ENCODE results near the gene SRBD1.

SRBD1 gene

GRCh38 chr2:45498661-45499550, 112.2 kb downstream of the SRBD1 start:
- Mint-ChIP-seq H3K9me3 (no peaks in the 10 kb centered on the region), H3K27ac (ENCODE audit: low read depth) (peak overlapping the region; percentile 11), H3K4me3 (no peak overlapping the region), H3K27me3 (no peaks in the 10 kb centered on the region), H3K36me3 (ENCODE audit: insufficient read depth) (no peaks in the 10 kb centered on the region), H3K4me1 (peaks cover 9% of the 10 kb centered on the region)
- ATAC-seq (replicated peaks; ENCODE audit: extremely low read depth, poor library complexity, severe bottlenecking) (no peak), DNase-seq (ENCODE audit: low spot score in 2 of 2) (no peak)

DNA sequence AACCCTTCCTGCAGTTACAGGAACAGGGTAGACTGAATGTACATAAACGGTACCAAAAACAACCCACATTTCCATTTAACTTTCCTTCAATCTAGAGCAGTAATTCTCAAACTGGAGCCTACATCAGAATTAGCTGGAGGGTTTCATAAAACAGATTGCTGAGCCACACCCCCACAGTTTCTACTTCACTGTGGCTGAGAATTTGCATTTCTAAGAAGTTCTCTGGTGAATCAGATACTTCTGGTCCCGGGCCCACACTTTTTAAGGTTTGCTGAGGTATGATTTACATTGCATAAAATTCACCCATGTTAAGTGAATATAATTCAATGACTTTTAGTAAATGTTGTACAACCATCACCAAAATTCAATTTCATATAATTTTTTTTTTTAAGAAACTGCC, 113.7 kb downstream of the SRBD1 start:
- H3K27me3 Mint-ChIP-seq = no peaks in the 10 kb centered on the region
- H3K4me1 Mint-ChIP-seq = peaks cover 9% of the 10 kb centered on the region
- no peak overlapping the region for H3K27ac Mint-ChIP-seq (ENCODE audit: low read depth)
- peaks cover 3% of the 10 kb centered on the region for H3K36me3 Mint-ChIP-seq (ENCODE audit: insufficient read depth)
- no peak for DNase-seq (ENCODE audit: low spot score in 2 of 2)
- no peak for ATAC-seq (replicated peaks; ENCODE audit: extremely low read depth, poor library complexity, severe bottlenecking)
- H3K4me3 Mint-ChIP-seq = no peak overlapping the region
- no peaks in the 10 kb centered on the region for H3K9me3 Mint-ChIP-seq

- ATAC-seq (replicated peaks; ENCODE audit: extremely low read depth, poor library complexity, severe bottlenecking) (no peak), DNase-seq (ENCODE audit: low spot score in 2 of 2) (no peak)
- Mint-ChIP-seq H3K4me3 (no peak overlapping the region), H3K27me3 (no peaks in the 10 kb centered on the region), H3K27ac (ENCODE audit: low read depth) (no peak overlapping the region), H3K36me3 (ENCODE audit: insufficient read depth) (peaks cover 3% of the 10 kb centered on the region), H3K9me3 (no peaks in the 10 kb centered on the region), H3K4me1 (peaks cover 9% of the 10 kb centered on the region)
Measured at GRCh38 chr2:45496869-45497268, 114.2 kb downstream of the SRBD1 start.

GRCh38 chr2:45494978-45495293, 116.1 kb downstream of the SRBD1 start:
- ATAC-seq (replicated peaks; ENCODE audit: extremely low read depth, poor library complexity, severe bottlenecking) (no peak), DNase-seq (ENCODE audit: low spot score in 2 of 2) (no peak)
- peaks cover 3% of the 10 kb centered on the region for H3K36me3 Mint-ChIP-seq (ENCODE audit: insufficient read depth)
- H3K27ac Mint-ChIP-seq (ENCODE audit: low read depth) = no peak overlapping the region
- peaks cover 9% of the 10 kb centered on the region for H3K4me1 Mint-ChIP-seq
- H3K9me3 Mint-ChIP-seq = no peaks in the 10 kb centered on the region
- no peaks in the 10 kb centered on the region for H3K27me3 Mint-ChIP-seq
- H3K4me3 Mint-ChIP-seq = no peak overlapping the region

DNA sequence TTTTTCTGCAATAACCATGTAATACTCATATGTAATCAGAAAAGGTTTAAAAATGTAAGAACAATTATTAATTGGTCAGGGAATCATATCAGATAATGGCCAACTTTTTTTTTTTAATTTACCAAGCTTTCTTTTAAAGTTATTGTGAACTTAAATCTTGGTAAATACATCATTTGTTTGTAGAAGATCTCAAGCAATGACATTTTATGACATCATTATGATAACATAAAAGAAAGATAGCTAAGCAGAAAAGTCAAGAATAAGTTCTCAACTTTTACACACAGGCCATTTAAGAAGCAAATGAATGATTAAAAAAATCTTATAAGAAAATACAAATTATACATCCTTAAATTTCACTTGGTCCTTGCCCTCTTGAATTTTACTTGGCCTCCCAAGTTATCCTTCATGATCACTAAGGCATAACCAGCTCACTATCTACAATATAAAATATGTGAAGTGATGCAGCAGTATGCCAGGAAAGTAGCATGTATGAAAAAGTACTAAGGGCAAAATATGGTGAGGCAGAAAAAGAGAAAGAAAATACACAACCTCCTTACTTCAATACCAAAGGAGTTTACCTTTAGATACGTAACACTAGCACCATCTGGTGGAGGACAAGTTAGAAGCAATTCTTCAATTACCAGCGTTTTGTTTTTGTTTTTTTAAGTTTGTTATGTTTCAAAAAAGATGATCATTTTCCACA, 116.6 kb downstream of the SRBD1 start:
- Mint-ChIP-seq H3K9me3 (no peaks in the 10 kb centered on the region), H3K4me3 (no peak overlapping the region), H3K27me3 (no peaks in the 10 kb centered on the region), H3K4me1 (peaks cover 9% of the 10 kb centered on the region), H3K27ac (ENCODE audit: low read depth) (no peak overlapping the region), H3K36me3 (ENCODE audit: insufficient read depth) (peaks cover 5% of the 10 kb centered on the region)
- DNase-seq (ENCODE audit: low spot score in 2 of 2) (no peak), ATAC-seq (replicated peaks; ENCODE audit: extremely low read depth, poor library complexity, severe bottlenecking) (no peak)

DNA sequence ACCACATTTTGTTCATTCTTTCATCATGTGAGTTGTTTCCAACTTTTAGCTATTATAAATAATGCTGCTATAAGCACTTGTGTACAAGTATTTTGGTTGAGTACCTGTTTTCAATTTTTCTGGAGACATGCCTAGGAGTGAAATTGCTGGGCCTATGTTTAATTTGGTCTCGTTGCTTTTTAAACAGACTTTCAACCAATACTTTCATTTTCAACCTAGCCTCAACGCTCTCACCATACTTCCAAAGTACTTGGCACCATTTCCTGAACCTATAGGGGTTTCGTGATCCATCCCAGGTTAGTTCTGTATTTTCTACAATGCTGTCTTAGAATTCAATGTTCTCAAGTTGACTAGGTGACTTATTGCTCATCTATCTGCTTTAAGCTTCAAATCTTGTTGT, 126.1 kb downstream of the SRBD1 start:
- ATAC-seq (replicated peaks; ENCODE audit: extremely low read depth, poor library complexity, severe bottlenecking) (no peak), DNase-seq (ENCODE audit: low spot score in 2 of 2) (no peak)
- peaks cover 14% of the 10 kb centered on the region for H3K36me3 Mint-ChIP-seq (ENCODE audit: insufficient read depth)
- no peaks in the 10 kb centered on the region for H3K9me3 Mint-ChIP-seq
- H3K27ac Mint-ChIP-seq (ENCODE audit: low read depth) = no peak overlapping the region
- H3K4me1 Mint-ChIP-seq = no peaks in the 10 kb centered on the region
- no peaks in the 10 kb centered on the region for H3K27me3 Mint-ChIP-seq
- H3K4me3 Mint-ChIP-seq = no peak overlapping the region

- no peaks in the 10 kb centered on the region for H3K27me3 Mint-ChIP-seq
- H3K27ac Mint-ChIP-seq (ENCODE audit: low read depth) = no peak overlapping the region
- DNase-seq (ENCODE audit: low spot score in 2 of 2) = no peak
- no peaks in the 10 kb centered on the region for H3K9me3 Mint-ChIP-seq
- peaks cover 12% of the 10 kb centered on the region for H3K36me3 Mint-ChIP-seq (ENCODE audit: insufficient read depth)
- no peaks in the 10 kb centered on the region for H3K4me1 Mint-ChIP-seq
- ATAC-seq (replicated peaks; ENCODE audit: extremely low read depth, poor library complexity, severe bottlenecking) = no peak
- H3K4me3 Mint-ChIP-seq = no peak overlapping the region
Measured at GRCh38 chr2:45483997-45484396, 127.1 kb downstream of the SRBD1 start.

GRCh38 chr2:45477546-45477945, 133.5 kb downstream of the SRBD1 start:
- no peak overlapping the region for H3K27ac Mint-ChIP-seq (ENCODE audit: low read depth)
- no peaks in the 10 kb centered on the region for H3K9me3 Mint-ChIP-seq
- H3K27me3 Mint-ChIP-seq = no peaks in the 10 kb centered on the region
- ATAC-seq (replicated peaks; ENCODE audit: extremely low read depth, poor library complexity, severe bottlenecking) = no peak
- no peak for DNase-seq (ENCODE audit: low spot score in 2 of 2)
- no peak overlapping the region for H3K4me3 Mint-ChIP-seq
- H3K4me1 Mint-ChIP-seq = no peaks in the 10 kb centered on the region
- peaks cover 16% of the 10 kb centered on the region for H3K36me3 Mint-ChIP-seq (ENCODE audit: insufficient read depth)

GRCh38 chr2:45470531-45470930, 140.5 kb downstream of the SRBD1 start:
- ATAC-seq (replicated peaks; ENCODE audit: extremely low read depth, poor library complexity, severe bottlenecking) (no peak), DNase-seq (ENCODE audit: low spot score in 2 of 2) (no peak)
- Mint-ChIP-seq H3K4me1 (peaks cover 7% of the 10 kb centered on the region), H3K36me3 (ENCODE audit: insufficient read depth) (peaks cover 5% of the 10 kb centered on the region), H3K9me3 (no peaks in the 10 kb centered on the region), H3K27ac (ENCODE audit: low read depth) (no peak overlapping the region), H3K27me3 (no peaks in the 10 kb centered on the region), H3K4me3 (no peak overlapping the region)

GRCh38 chr2:45469314-45470099, 141.6 kb downstream of the SRBD1 start:
- Mint-ChIP-seq H3K4me1 (peaks cover 7% of the 10 kb centered on the region), H3K9me3 (no peaks in the 10 kb centered on the region), H3K4me3 (no peak overlapping the region), H3K27ac (ENCODE audit: low read depth) (no peak overlapping the region), H3K27me3 (no peaks in the 10 kb centered on the region), H3K36me3 (ENCODE audit: insufficient read depth) (peaks cover 3% of the 10 kb centered on the region)
- ATAC-seq (replicated peaks; ENCODE audit: extremely low read depth, poor library complexity, severe bottlenecking) (no peak), DNase-seq (ENCODE audit: low spot score in 2 of 2) (no peak)

DNA sequence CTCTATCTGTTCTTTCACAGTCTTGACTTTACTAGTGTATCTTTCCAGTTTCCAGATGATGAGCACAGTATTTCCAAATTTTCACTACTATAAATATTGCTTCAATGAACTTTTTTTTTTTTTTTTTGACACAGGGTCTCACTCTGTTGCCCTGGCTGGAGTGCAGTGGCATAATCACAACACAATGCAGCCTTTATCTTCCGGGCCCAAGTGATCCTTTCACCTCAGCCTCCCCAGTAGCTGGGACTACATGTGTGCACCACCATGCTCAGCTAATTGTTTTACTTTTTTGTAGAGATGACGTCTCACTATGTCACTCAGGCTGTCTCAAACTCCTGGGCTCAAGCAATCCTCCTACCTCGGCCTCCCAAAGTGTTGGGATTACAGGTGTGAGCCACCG, 142.8 kb downstream of the SRBD1 start:
- DNase-seq (ENCODE audit: low spot score in 2 of 2) (no peak), ATAC-seq (replicated peaks; ENCODE audit: extremely low read depth, poor library complexity, severe bottlenecking) (no peak)
- H3K36me3 Mint-ChIP-seq (ENCODE audit: insufficient read depth) = peaks cover 3% of the 10 kb centered on the region
- H3K27ac Mint-ChIP-seq (ENCODE audit: low read depth) = no peak overlapping the region
- H3K4me1 Mint-ChIP-seq = peaks cover 9% of the 10 kb centered on the region
- no peaks in the 10 kb centered on the region for H3K27me3 Mint-ChIP-seq
- no peak overlapping the region for H3K4me3 Mint-ChIP-seq
- H3K9me3 Mint-ChIP-seq = no peaks in the 10 kb centered on the region

DNA sequence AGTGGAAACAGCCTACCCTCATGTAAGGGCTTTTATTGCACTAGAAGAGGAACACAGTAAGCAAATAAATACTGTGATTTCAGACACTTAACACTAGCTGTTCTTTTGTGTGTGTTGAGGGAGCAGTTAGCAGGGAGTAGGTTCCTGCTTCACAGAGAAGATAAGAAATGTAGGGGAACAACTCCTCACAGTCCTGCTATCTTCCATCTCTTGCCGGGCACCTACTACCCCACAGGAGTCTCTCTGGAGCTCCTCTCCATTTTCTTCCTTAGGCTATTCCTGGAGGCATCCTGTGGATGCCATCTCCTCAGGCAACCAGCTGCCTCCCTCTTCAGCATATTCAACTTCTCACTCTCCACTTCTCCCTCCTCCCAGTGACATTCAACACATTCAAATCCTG, 145.0 kb downstream of the SRBD1 start:
- peaks cover 27% of the 10 kb centered on the region for H3K4me1 Mint-ChIP-seq
- no peak for ATAC-seq (replicated peaks; ENCODE audit: extremely low read depth, poor library complexity, severe bottlenecking)
- DNase-seq (ENCODE audit: low spot score in 2 of 2) = no peak
- H3K9me3 Mint-ChIP-seq = no peaks in the 10 kb centered on the region
- no peaks in the 10 kb centered on the region for H3K27me3 Mint-ChIP-seq
- H3K36me3 Mint-ChIP-seq (ENCODE audit: insufficient read depth) = peaks cover 7% of the 10 kb centered on the region
- H3K27ac Mint-ChIP-seq (ENCODE audit: low read depth) = peak overlapping the region; percentile 6
- no peak overlapping the region for H3K4me3 Mint-ChIP-seq
